ENCODE results near the gene RBM28.
"Not testable (repeated sequence)": the region's sequence is repeated elsewhere in the genome, so short reads cannot be mapped to it uniquely, and the experiment has no call there.

RBM28 gene

GRCh38 chr7:128341733-128342132 lies 2.0 kb downstream of the RBM28 start:
- no peak for DNase-seq

GRCh38 chr7:128335730-128336129 lies 8.0 kb downstream of the RBM28 start:
- no peak for DNase-seq

DNA sequence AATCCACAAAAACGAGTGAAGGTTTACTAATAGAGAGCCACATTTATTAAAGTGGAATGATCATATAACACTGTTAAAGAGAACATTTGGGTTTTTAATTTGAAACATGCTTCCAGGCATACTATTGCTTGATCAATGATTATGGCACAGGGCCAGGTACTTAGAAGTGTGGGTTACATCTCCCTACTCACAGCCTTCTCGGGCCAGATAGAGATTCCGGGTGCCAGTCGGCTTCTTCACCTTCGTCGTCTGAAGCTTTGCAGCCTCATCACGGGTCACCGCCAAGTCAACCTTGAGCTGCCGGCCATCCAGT lies 19.4 kb downstream of the RBM28 start:
- no peak for DNase-seq

GRCh38 chr7:128323459-128324367 lies 20.0 kb downstream of the RBM28 start:
- DNase-seq = no peak

DNA sequence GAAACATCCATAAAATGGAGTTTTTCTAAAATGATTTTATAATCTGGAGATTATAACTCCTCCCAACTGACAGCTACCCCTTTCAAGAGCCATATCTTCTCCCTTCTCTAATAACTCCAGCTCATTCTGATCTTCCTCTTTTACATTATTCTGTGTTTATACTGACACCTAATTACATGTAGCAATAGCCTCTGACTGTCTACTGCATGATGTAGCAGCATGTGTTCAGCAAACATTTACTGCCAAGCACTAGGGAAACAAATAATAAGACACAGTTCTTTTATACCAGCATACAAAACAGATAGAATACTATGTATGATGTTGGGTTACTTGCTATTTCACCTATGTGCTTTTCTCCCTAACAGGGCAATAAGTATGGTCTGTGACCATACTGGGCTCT lies 20.7 kb downstream of the RBM28 start:
- no peak for DNase-seq

DNA sequence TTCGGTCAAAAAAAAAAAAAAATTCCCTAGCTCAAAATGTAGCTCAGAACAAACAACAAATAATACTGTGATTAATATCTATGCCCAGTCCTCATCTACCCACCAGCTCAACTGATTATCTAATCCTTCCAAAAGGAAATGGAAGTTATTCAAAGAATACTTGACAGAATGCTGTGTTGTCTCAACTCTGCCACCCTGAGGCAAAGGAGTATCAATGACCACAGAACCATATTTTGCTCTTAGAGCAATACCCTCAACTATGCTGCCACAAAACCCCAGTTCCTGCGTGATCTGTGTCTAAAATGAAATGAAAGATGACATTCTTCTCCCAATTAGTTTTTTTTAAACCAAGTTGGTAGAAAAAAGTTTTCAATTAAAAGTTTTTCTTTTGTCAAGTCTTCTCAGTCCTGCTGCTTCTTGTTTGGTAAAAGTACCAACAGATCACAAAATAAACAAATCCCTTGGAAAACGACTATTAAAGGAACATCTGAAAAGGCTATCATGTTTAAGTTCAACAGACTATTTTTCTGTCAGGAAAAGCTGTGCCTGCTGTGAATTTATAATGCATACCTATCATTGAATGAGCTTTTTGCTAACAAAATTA lies 21.6 kb downstream of the RBM28 start:
- DNase-seq = no peak

GRCh38 chr7:128321044-128321422 lies 22.7 kb downstream of the RBM28 start:
- DNase-seq = no peak

- no peak for DNase-seq
These were observed 25.0 kb downstream of the RBM28 start for GRCh38 chr7:128318691-128319090.

GRCh38 chr7:128311013-128311412 lies 32.7 kb downstream of the RBM28 start:
- DNase-seq = no peak

DNA sequence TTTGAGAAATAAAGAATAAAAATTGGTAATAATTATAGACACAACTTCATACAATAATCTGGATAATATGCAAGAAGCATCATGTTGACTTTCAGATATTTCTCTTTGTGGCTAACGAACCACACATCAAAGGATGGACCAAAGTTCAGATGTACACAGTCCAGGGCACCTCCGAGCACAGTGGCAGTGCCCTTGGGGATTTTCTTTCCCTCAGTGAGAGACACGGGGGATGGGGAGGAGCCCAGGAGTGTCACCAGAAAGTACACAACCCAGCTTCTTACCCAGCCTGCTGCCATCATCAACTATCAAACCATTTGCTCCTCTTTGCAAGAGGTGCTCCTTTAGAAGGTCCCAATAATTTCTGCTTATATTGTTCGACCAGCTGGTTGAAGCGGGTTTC lies 33.2 kb downstream of the RBM28 start:
- DNase-seq = no peak

- no peak for DNase-seq
These were observed 33.7 kb downstream of the RBM28 start for GRCh38 chr7:128309976-128310375.

DNA sequence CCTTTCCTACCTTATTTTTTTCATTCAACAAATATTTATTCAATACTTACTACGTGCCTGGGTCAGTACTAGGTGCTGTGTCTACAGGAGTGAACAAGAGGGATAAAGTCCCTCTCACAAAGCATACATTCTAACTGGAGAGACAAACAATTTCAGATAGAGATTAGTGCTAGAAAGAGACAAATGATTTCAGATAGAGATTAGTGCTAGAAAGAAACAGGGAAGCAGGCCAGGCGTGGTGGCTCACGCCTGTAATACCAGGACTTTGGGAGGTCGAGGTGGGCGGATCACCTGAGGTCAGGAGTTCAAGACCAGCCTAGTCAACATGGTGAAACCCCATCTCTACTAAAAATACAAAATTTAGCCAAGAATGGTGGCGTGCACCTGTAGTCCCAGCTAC lies 34.6 kb downstream of the RBM28 start:
- DNase-seq = no peak

GRCh38 chr7:128307061-128307460 lies 36.6 kb downstream of the RBM28 start:
- DNase-seq = no peak

GRCh38 chr7:128304212-128304611 lies 39.5 kb downstream of the RBM28 start:
- no peak for DNase-seq

DNA sequence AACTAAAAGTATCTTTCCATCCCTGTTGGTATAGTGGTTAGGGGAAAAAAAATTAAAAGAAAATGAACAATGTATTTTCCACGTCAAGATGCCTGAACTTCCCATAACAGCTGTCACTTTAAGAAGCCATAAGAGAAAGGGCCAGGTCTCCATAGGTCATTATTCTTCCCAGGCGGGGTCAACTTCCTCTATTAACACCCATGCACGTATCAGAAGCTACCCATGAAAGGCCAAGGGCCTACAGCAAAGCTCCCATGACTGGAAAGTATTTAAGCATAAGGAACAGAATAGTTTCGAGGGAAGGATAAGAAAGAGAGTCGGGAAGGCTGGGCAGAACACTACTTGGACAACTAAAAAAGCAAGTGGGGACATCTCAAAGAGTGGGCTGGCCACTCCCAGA lies 40.1 kb downstream of the RBM28 start:
- DNase-seq = no peak

- no peak for DNase-seq
These were observed 40.6 kb downstream of the RBM28 start for GRCh38 chr7:128303133-128303532.

GRCh38 chr7:128302139-128302538 lies 41.6 kb downstream of the RBM28 start:
- DNase-seq = no peak

GRCh38 chr7:128299109-128299607 lies 44.5 kb downstream of the RBM28 start:
- no peak for DNase-seq

DNA sequence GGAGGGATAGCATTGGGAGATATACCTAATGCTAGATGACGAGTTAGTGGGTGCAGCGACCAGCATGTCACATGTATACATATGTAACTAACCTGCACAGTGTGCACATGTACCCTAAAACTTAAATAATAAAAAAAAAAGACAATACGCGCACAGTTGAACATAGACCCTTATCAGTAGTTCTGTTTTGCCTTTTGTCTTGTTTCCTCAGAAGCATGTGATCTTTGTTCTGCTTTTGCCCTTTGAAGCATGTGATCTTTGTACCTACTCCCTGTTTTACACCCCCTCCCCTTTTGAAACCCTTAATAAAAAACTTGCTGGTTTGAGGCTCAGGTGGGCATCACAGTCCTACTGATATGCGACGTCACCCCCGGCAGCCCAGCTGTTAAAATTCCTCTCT lies 45.7 kb downstream of the RBM28 start:
- DNase-seq = not testable (repeated sequence)

DNA sequence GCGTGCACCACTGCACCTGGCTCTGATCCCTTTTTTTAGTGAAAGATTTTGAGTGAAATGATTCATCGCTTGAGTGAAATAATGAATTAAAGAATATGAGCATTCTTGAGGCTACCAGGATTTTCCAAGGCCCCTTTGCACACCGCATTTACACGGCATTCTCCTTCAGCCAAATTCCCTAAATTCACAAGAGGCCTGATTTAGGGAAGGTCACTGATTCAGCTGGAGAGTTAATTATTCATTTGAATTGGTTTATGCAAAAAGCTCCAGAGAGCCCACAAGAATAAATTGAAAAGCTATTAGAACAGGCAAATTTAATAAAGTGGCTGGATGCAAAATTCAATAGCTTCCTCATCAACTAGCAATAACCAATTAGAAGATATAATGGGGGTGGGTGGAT lies 56.2 kb downstream of the RBM28 start:
- DNase-seq = no peak

- DNase-seq = no peak
These were observed 59.6 kb downstream of the RBM28 start for GRCh38 chr7:128284102-128284501.

- no peak for DNase-seq
These were observed 61.9 kb downstream of the RBM28 start for GRCh38 chr7:128281605-128282380.

DNA sequence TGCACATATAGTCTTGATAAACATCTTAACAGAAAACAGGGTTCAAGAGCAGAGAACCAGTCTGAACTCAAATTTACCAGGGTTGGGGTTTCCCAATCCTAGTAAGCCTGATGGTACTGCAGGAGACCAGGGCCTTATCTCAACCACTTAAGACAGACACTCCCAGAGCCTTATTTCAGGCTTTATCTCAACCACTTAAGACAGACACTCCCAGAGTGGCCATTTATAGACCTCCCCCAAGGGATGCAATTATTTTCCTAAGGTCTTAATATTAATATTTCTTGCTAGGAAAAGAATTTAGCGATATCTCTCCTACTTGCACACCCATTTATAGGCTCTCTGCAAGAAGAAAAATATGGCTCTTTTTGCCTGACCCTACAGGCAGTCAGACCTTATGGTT lies 63.3 kb downstream of the RBM28 start:
- DNase-seq = not testable (repeated sequence)

Data from activated T-cell treated with anti-CD3 and anti-CD28 coated beads for 4 hours (primary cell).